MM.1S (cell line): Measurements from ENCODE around the gene XXYLT1.

Experiments
- DNase-seq: peaks from one replicate; pipeline ENCODE4 v3.0.0-alpha.2; 2015
- H2AFZ ChIP-seq: fragments of 300-600 bp; sonication (generic); 2 replicates; pipeline ENCODE4 v1.6.0; 2016; ENCODE audit warnings: antibody characterized with exemption, low read length
- H3F3A ChIP-seq: fragments of 300-600 bp; sonication (generic); 2 replicates; pipeline ENCODE4 v1.6.1; 2016; ENCODE audit warnings: mild to moderate bottlenecking, antibody characterized with exemption, low read length, moderate library complexity, mixed read lengths; ENCODE audit not compliant: insufficient read depth
- H3K27ac ChIP-seq: fragments of 300-600 bp; sonication (generic); 2 replicates; pipeline ENCODE4 v1.5.1; 2016; ENCODE audit warnings: mild to moderate bottlenecking, low read length
- H3K27me3 ChIP-seq: fragments of 300-600 bp; sonication (generic); replicated peaks from 2 replicates; pipeline ENCODE4 v1.6.0; 2016; ENCODE audit warnings: low read length; ENCODE audit not compliant: insufficient read depth
- H3K36me3 ChIP-seq: fragments of 300-600 bp; sonication (generic); replicated peaks from 2 replicates; pipeline ENCODE4 v1.6.1; 2016; ENCODE audit warnings: mild to moderate bottlenecking, low read length, mixed read lengths; ENCODE audit not compliant: insufficient read depth
- H3K4me1 ChIP-seq: fragments of 300-600 bp; sonication (generic); 2 replicates; pipeline ENCODE4 v1.6.1; 2016; ENCODE audit warnings: low read length, mixed read lengths
- H3K4me2 ChIP-seq: fragments of 300-600 bp; sonication (generic); 2 replicates; pipeline ENCODE4 v1.6.0; 2016; ENCODE audit warnings: low read depth, low read length
- H3K4me3 ChIP-seq: fragments of 300-600 bp; sonication (generic); 2 replicates; pipeline ENCODE4 v1.5.1; 2016; ENCODE audit warnings: low read length, mixed read lengths
- H3K79me2 ChIP-seq: fragments of 300-600 bp; sonication (generic); 2 replicates; pipeline ENCODE4 v1.6.1; 2016; ENCODE audit warnings: mixed run types, low read length, mixed read lengths
- H3K9ac ChIP-seq: fragments of 300-600 bp; sonication (generic); 2 replicates; pipeline ENCODE4 v1.6.1; 2016; ENCODE audit warnings: low read length, mixed read lengths
- H3K9me2 ChIP-seq: fragments of 300-600 bp; sonication (generic); replicated peaks from 2 replicates; pipeline ENCODE4 v1.6.1; 2016; ENCODE audit warnings: mild to moderate bottlenecking, low read length, mixed read lengths; ENCODE audit not compliant: insufficient read depth
- H3K9me3 ChIP-seq: fragments of 300-600 bp; sonication (generic); replicated peaks from 2 replicates; pipeline ENCODE4 v1.6.1; 2016; ENCODE audit warnings: mild to moderate bottlenecking, low read length, mixed read lengths; ENCODE audit not compliant: insufficient read depth
- H4K20me1 ChIP-seq: fragments of 300-600 bp; sonication (generic); 2 replicates; pipeline ENCODE4 v1.6.1; 2016; ENCODE audit warnings: mild to moderate bottlenecking, low read length, moderate library complexity, mixed read lengths; ENCODE audit not compliant: insufficient read depth
- CTCF ChIP-seq: fragments of 300-600 bp; sonication (generic); IDR thresholded peaks from 2 replicates; pipeline ENCODE4 v1.5.1; 2016; ENCODE audit warnings: antibody characterized with exemption, low read length, mixed read lengths
- EZH2 ChIP-seq: fragments of 300-600 bp; sonication (generic); optimal IDR thresholded peaks from 2 replicates; pipeline ENCODE3; 2017; ENCODE audit warnings: low read depth, mild to moderate bottlenecking, antibody characterized with exemption, low read length, mixed read lengths
- EZH2phosphoT487 ChIP-seq: fragments of 300-600 bp; sonication (generic); IDR thresholded peaks from 2 replicates; pipeline ENCODE4 v1.6.1; 2018; ENCODE audit warnings: antibody characterized with exemption, low read length

The XXYLT1 gene

DNA sequence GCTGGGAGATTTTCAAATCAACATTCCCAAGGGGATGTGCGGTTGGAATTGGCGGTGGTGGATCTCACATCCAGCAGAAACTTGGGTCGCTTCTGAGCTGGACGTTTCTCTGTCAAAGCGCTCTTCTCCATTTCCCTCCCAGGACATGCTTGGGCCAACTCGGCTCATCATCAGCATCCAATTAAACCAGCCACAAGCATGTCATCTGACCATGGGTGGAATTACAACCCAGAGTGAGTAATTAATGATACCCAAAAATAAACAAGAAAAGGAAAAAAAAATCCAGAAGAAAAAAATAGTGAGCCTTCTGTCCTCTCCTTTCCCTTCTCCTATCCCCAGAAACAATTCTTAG lies 111.2 kb downstream of the XXYLT1 start:
- Histone ChIP-seq H3K4me2 (no peak overlapping the region), H2AFZ (no peak overlapping the region), H3K4me1 (peaks cover 54% of the 10 kb centered on the region), H3K9me2 (no peaks in the 10 kb centered on the region), H4K20me1 (no peaks in the 10 kb centered on the region), H3K27ac (no peak overlapping the region), H3K36me3 (no peaks in the 10 kb centered on the region), H3F3A (peaks cover 18% of the 10 kb centered on the region), H3K4me3 (no peak overlapping the region), H3K9ac (no peak overlapping the region), H3K27me3 (no peaks in the 10 kb centered on the region), H3K9me3 (no peaks in the 10 kb centered on the region), H3K79me2 (no peaks in the 10 kb centered on the region)
- TF ChIP-seq CTCF (no peak), EZH2 (no peak), EZH2phosphoT487 (no peak)
- no peak for DNase-seq

DNA sequence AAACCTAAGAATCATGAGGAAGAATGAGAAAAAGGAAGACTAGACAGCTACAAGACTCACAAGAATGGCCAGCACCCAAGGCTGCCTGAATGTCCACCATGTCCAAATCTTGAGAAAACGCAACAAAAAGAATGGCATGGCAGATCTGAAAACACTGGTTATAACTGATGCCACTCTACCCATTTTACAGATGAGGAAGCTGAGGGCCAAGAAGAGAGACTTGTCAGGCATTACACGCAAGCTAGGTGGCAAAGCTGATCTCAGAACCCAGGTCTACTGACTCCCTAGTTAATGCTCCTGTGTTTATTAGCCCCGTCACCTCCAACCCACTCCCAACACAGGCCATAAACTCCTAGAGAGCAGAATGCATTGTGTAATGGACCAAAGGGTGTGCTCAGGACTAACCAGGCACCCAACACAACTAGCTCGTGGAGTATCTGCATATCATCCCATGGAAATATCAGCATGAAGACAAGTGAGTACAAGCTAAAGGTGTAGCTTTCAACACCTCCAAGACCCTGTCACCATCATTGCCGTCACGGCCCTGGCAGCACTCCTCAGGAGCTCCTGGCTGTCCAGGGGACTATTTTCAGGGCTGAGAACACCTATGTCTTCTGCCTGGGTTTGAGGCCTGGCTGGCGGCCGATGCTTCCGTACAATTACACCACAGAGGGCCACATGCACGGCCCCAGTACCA lies 111.7 kb downstream of the XXYLT1 start:
- H3K36me3 ChIP-seq, result no peaks in the 10 kb centered on the region
- no peak overlapping the region for H3K9ac ChIP-seq
- no peak for TF ChIP-seq EZH2
- no peaks in the 10 kb centered on the region for H4K20me1 ChIP-seq
- H3K27ac ChIP-seq, result no peak overlapping the region
- H3F3A ChIP-seq, result peaks cover 18% of the 10 kb centered on the region
- no peak for DNase-seq
- H3K4me2 ChIP-seq, result no peak overlapping the region
- H3K4me3 ChIP-seq, result no peak overlapping the region
- no peaks in the 10 kb centered on the region for H3K27me3 ChIP-seq
- no peak overlapping the region for H2AFZ ChIP-seq
- no peaks in the 10 kb centered on the region for H3K79me2 ChIP-seq
- H3K9me2 ChIP-seq, result no peaks in the 10 kb centered on the region
- H3K4me1 ChIP-seq, result peaks cover 54% of the 10 kb centered on the region
- no peaks in the 10 kb centered on the region for H3K9me3 ChIP-seq

DNA sequence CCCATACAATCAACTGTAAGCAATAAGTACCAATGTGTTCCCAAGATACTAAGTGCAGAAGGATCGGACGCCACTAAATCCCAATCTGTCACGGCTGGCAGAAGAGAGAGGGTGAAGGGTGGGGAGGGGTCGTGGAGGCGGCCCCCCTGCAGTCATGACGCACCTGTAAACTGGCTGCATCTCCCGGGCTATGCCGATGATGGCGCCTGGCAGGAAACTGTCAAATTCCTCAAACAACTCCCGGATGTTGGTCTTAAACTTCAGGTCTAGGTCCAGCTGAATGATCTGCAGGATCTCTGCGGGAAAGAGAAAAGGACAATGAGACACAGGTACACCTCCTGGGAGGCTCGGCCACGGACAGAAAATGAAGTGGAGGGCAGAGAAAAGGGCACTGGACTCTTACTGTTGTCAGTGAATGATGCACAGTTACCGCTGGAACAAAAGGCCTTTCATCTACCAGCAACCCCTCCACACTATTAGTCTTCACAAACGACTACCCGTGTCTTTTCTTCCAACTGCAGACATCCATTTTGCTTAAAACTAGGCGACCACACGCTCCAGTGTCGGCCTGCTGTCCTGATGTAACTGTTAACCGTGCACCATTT lies 114.6 kb downstream of the XXYLT1 start:
- Histone ChIP-seq H3K27me3 (no peaks in the 10 kb centered on the region), H3K79me2 (no peaks in the 10 kb centered on the region), H4K20me1 (no peaks in the 10 kb centered on the region), H3K4me2 (no peak overlapping the region), H3K36me3 (no peaks in the 10 kb centered on the region), H3K9ac (no peak overlapping the region), H3F3A (peaks cover 18% of the 10 kb centered on the region), H3K27ac (peak overlapping the region; percentile 91; the same call in 1 of the 2 replicates), H3K9me3 (no peaks in the 10 kb centered on the region), H3K9me2 (no peaks in the 10 kb centered on the region), H2AFZ (no peak overlapping the region), H3K4me3 (no peak overlapping the region), H3K4me1 (peaks cover 44% of the 10 kb centered on the region)
- no peak for DNase-seq
- no peak for TF ChIP-seq CTCF
- TF ChIP-seq EZH2phosphoT487, result no peak
- TF ChIP-seq EZH2, result no peak

DNA sequence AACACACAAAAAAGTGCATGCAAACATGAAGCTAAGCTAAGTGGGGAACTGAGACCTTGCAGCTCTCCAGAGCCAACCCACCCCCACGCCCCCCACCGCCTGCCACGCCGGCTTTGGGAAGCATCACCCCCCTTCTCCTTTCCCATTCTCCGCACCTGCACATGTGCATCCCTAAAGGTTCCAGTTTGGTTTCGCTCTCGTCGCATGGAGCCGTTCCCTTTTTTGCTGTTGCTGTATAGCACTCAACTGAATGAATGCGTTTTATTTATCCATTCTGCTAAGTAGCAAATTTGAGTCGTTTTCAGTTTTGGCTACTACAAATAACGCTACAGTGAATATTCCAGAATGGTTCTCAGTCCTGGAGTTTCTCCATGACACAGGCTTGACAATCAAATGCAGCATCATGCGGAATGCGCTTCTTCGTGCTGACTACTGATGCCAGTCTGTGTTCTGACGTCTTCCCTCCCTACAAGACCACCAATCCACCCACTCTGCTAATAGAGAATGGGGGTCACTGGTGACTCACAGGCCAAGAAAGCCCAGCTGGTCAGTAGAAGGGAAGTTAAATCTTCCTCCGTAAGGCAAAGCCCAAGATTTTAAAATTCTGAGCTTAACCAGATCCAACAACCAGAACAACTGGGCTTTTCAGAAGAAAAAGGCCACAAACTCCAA lies 115.3 kb downstream of the XXYLT1 start:
- H3K4me3 ChIP-seq, result no peak overlapping the region
- no peaks in the 10 kb centered on the region for H3K27me3 ChIP-seq
- no peak overlapping the region for H3K4me2 ChIP-seq
- no peaks in the 10 kb centered on the region for H3K79me2 ChIP-seq
- H4K20me1 ChIP-seq, result no peaks in the 10 kb centered on the region
- H3K27ac ChIP-seq, result no peak overlapping the region
- no peak for TF ChIP-seq CTCF
- no peak for TF ChIP-seq EZH2
- TF ChIP-seq EZH2phosphoT487, result no peak
- peaks cover 14% of the 10 kb centered on the region for H3F3A ChIP-seq
- peaks cover 40% of the 10 kb centered on the region for H3K4me1 ChIP-seq
- no peak for DNase-seq
- no peaks in the 10 kb centered on the region for H3K9me3 ChIP-seq
- H3K9me2 ChIP-seq, result no peaks in the 10 kb centered on the region
- H3K36me3 ChIP-seq, result no peaks in the 10 kb centered on the region
- no peak overlapping the region for H2AFZ ChIP-seq
- H3K9ac ChIP-seq, result no peak overlapping the region
